Ascending aorta (tissue), 2 donors: Measurements from ENCODE around the gene CALM1. TPM values are rescaled to one million over a fixed set of nuclear protein-coding genes. Genes with fewer than 3 reads are reported as not detected.

Experiments used
- DNase-seq, 2 donors: peaks; one replicate each; pipeline ENCODE4 v3.0.0-alpha.2; 2019; ENCODE audit warnings: low spot score in 2 of 2
- H3K27ac ChIP-seq, 2 donors: fragments of 200-600 bp; sonication (generic); one replicate each; pipeline ENCODE4 v1.5.1; 2016 to 2017; ENCODE audit warnings: mild to moderate bottlenecking in 1 of 2
- H3K27me3 ChIP-seq: fragments of 200-600 bp; sonication (generic); one replicate; pipeline ENCODE4 v1.5.1; 2017
- H3K36me3 ChIP-seq, 2 donors: fragments of 200-600 bp; sonication (generic); one replicate each; pipeline ENCODE4 v1.5.1; 2016
- H3K4me1 ChIP-seq, 2 donors: fragments of 200-600 bp; sonication (generic); one replicate each; pipeline ENCODE4 v1.5.1; 2016 to 2017; ENCODE audit warnings: mild to moderate bottlenecking in 1 of 2
- H3K4me3 ChIP-seq, 2 donors: fragments of 200-600 bp; sonication (generic); one replicate each; pipeline ENCODE4 v1.5.1; 2016 to 2017; ENCODE audit warnings: mild to moderate bottlenecking in 1 of 2
- H3K9me3 ChIP-seq, 2 donors: fragments of 200-600 bp; sonication (generic); one replicate each; pipeline ENCODE4 v1.5.1; 2016
- CTCF ChIP-seq, 3 experiments: fragments of 200-600 bp in 2 of 3; fragments of 450-650 bp in 1 of 3; sonication (generic) in 2 of 3; IDR thresholded peaks; one replicate each; pipeline ENCODE4 v1.5.1; 2016 to 2019; ENCODE audit warnings: antibody characterized with exemption in 3 of 3, mild to moderate bottlenecking in 1 of 3, moderate library complexity in 1 of 3
- intact Hi-C: fragments of 100-400 bp; cut with DNase I; formaldehyde crosslinking; loops from one replicate; pipeline ENCODE4 v1.15.1; 2023
- total RNA-seq: library from RNA; depleted of rRNA; stranded (reverse); fragments of >200 nt; gene quantifications from one replicate; pipeline ENCODE4 v1.1.0, GENCODE V29; 2016

Gene CALM1
- total RNA-seq, 1 donor from 2014 or later = 178 TPM

- Histone ChIP-seq H3K9me3 (no peaks in the 10 kb centered on the region), H3K27ac (no peak overlapping the region), H3K4me1 (no peaks in the 10 kb centered on the region), H3K36me3 (no peaks in the 10 kb centered on the region), H3K27me3 (no peaks in the 10 kb centered on the region), H3K4me3 (no peak overlapping the region)
- intact Hi-C loops = no loop called here
- TF ChIP-seq CTCF (IDR thresholded peaks at IDR 0.05) = no peak
- DNase-seq = no peak
Measured at GRCh38 chr14:90446405-90446804, 49.6 kb downstream of the CALM1 start.

- Histone ChIP-seq H3K9me3 (no peaks in the 10 kb centered on the region), H3K27me3 (no peaks in the 10 kb centered on the region), H3K4me1 (no peaks in the 10 kb centered on the region), H3K4me3 (no peak overlapping the region), H3K27ac (no peak overlapping the region), H3K36me3 (no peaks in the 10 kb centered on the region)
- intact Hi-C loops = no loop called here
- TF ChIP-seq CTCF (IDR thresholded peaks at IDR 0.05) = no peak
- DNase-seq = peak in 1 of 2 donors; percentile 15
Measured at GRCh38 chr14:90447720-90448497, 51.1 kb downstream of the CALM1 start.

GRCh38 chr14:90449411-90449810 lies 52.6 kb downstream of the CALM1 start:
- no peaks in the 10 kb centered on the region for H3K9me3 ChIP-seq
- no peak for DNase-seq
- H3K4me3 ChIP-seq = no peak overlapping the region
- H3K36me3 ChIP-seq = no peaks in the 10 kb centered on the region
- H3K27ac ChIP-seq = no peak overlapping the region
- H3K27me3 ChIP-seq = no peaks in the 10 kb centered on the region
- TF ChIP-seq CTCF (IDR thresholded peaks at IDR 0.05) = no peak
- H3K4me1 ChIP-seq = no peaks in the 10 kb centered on the region
- intact Hi-C loops = no loop called here

- no peaks in the 10 kb centered on the region for H3K4me1 ChIP-seq
- no peak for DNase-seq
- TF ChIP-seq CTCF (IDR thresholded peaks at IDR 0.05) = no peak
- H3K27ac ChIP-seq = no peak overlapping the region
- no peak overlapping the region for H3K4me3 ChIP-seq
- H3K36me3 ChIP-seq = no peaks in the 10 kb centered on the region
- intact Hi-C loops = no loop called here
- H3K9me3 ChIP-seq = no peaks in the 10 kb centered on the region
- H3K27me3 ChIP-seq = no peaks in the 10 kb centered on the region
Measured at GRCh38 chr14:90450151-90450550, 53.3 kb downstream of the CALM1 start.

- Histone ChIP-seq H3K27ac (no peak overlapping the region), H3K36me3 (no peaks in the 10 kb centered on the region), H3K4me3 (no peak overlapping the region), H3K4me1 (no peaks in the 10 kb centered on the region), H3K9me3 (no peaks in the 10 kb centered on the region), H3K27me3 (no peaks in the 10 kb centered on the region)
- intact Hi-C loops = no loop called here
- no peak for TF ChIP-seq CTCF (IDR thresholded peaks at IDR 0.05)
- DNase-seq = no peak
Measured at GRCh38 chr14:90450667-90451066, 53.8 kb downstream of the CALM1 start.
